HG02943 (cell line): Measurements from ENCODE around the gene ZNF296.

ENCODE experiments used
- ATAC-seq: cut with Tn5 transposase; IDR thresholded peaks from one replicate; pipeline ENCODE4 v1.9.1; 2021; ENCODE audit warnings: mild to moderate bottlenecking, low read depth, moderate library complexity; ENCODE audit not compliant: unreplicated experiment

Gene ZNF296

GRCh38 chr19:45032421-45032820 is 43.9 kb downstream of the ZNF296 start:
- ATAC-seq, result no peak

- ATAC-seq, result no peak
These were observed 45.5 kb downstream of the ZNF296 start for GRCh38 chr19:45030825-45031224.

DNA sequence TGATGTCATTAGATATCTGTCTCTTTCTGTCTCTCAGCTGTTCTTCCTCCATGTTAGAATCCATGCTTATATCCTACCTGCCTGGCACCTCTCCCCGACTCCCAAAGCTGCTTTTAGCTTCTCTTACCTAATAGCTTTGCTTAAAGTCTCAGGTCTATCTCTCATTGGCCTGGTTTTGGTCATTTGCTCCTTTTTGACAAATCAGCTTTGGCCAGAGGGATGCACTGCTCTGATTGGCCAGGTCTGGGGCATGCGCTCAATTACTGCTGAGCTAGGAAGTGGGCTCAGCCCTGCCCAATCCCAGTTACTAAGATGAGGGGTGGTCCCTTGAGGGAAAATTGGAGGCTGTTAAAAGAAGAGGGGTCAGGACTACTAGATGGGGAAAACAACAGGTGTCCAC is 48.9 kb downstream of the ZNF296 start:
- ATAC-seq, result no peak

DNA sequence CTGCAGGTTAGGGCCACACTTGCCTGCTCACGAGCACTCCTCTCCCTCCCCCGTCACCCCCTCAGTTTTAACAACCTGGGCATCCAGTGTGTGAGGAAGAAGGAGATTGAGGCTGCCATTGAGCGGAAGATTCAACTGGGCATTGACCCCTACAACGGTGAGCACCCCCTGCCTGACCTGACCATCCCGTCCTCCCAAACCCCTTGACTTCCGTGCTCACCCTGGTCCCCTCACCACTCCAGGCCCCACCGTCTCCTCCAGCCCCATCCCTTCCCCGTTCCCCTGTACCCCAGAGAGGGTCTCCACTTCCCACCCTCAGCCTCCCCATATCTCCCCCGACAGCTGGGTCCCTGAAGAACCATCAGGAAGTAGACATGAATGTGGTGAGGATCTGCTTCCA is 51.0 kb downstream of the ZNF296 start:
- ATAC-seq, result no peak

GRCh38 chr19:45023048-45023447 is 53.2 kb downstream of the ZNF296 start:
- ATAC-seq, result no peak

DNA sequence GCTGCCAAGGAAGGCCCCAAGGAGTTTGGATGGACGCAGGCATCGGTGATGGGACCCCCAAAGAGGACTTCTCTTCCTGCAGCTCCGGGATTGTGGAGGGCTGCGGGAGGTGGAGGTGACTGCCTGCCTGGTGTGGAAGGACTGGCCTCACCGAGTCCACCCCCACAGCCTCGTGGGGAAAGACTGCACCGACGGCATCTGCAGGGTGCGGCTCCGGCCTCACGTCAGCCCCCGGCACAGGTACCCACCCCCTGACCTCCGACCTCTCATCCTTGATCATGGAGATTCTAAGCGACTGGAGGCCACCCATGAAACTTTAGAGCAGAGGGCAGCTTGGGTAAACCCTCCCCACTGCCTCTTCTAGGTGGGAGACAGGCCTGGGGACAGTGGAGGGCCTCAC is 54.3 kb downstream of the ZNF296 start:
- ATAC-seq, result no peak
